SK-N-SH (cell line): Measurements from ENCODE around the gene PRKACA.

Experiments used
- CTCF ChIP-seq: fragments of 200-600 bp; sonication (generic); IDR thresholded peaks from 2 replicates; pipeline ENCODE4 v1.6.1; 2017; ENCODE audit warnings: antibody characterized with exemption, mild to moderate bottlenecking, moderate library complexity
- EP300 ChIP-seq, 2 experiments: IDR thresholded peaks; 2 replicates each; pipeline versions ENCODE4 v1.4.0 to v1.6.1; 2012; ENCODE audit warnings: borderline replicate concordance in 1 of 2, low read depth in 1 of 2, low read length in 1 of 2

- TF ChIP-seq CTCF (no peak), EP300 (IDR thresholded peaks at IDR 0.05; ENCODE audit: borderline replicate concordance in 1 of 2, low read depth in 1 of 2, low read length in 1 of 2) (no peak)
Observed at GRCh38 chr19:14156122-14156521, 38.6 kb upstream of the PRKACA start.
